K562 (cell line): Measurements from ENCODE around the gene SULT1C3. TPM values are rescaled to one million over a fixed set of nuclear protein-coding genes. Genes with fewer than 3 reads are reported as not detected.

Source experiments
- CTCF ChIP-seq, 3 experiments: IDR thresholded peaks in 2 of 3; conservative IDR thresholded peaks in 1 of 3; 2 replicates each; pipeline ENCODE4 v1.5.1; 2011 to 2012; ENCODE audit warnings: low read length in 3 of 3, mild to moderate bottlenecking in 3 of 3, control low read depth in 2 of 3, improper control_type of control experiment in 1 of 3, inconsistent platforms in 1 of 3, low read depth in 1 of 3, mixed read lengths in 1 of 3, moderate library complexity in 1 of 3; ENCODE audit not compliant: insufficient read depth in 2 of 3
- HMGN3 ChIP-seq: IDR thresholded peaks from 2 replicates; pipeline ENCODE4 v1.6.1; 2011; ENCODE audit warnings: borderline replicate concordance, low read depth, mild to moderate bottlenecking, mixed read lengths, low read length; ENCODE audit not compliant: insufficient read length; ENCODE audit errors: extremely low read depth
- ID3 ChIP-seq, 2 experiments: fragments of 250-450 bp in 1 of 2; fragments of 450-650 bp in 1 of 2; sonication (Bioruptor Pico) in 1 of 2; IDR thresholded peaks; 2 replicates each; pipeline versions ENCODE4 v1.6.1 to v1.8.0; 2016 to 2021; ENCODE audit warnings: mild to moderate bottlenecking in 2 of 2, moderate library complexity in 2 of 2, missing compliant biosample characterization in 1 of 2, missing genetic modification characterization in 1 of 2
- IRF2 ChIP-seq: sonication (generic); formaldehyde crosslinking; IDR thresholded peaks from 2 replicates; pipeline ENCODE4 v1.8.1; 2022; ENCODE audit warnings: mild to moderate bottlenecking, missing genetic modification reagents
- NR2C2 ChIP-seq, 2 experiments: fragments of 200-800 bp in 1 of 2; sonication (Bioruptor generic) in 1 of 2; sonication (generic) in 1 of 2; formaldehyde crosslinking in 1 of 2; IDR thresholded peaks; 2 replicates each; pipeline versions ENCODE4 v1.6.1 to v1.8.0; 2016 to 2022; ENCODE audit warnings: mild to moderate bottlenecking in 1 of 2, missing compliant biosample characterization in 1 of 2, missing genetic modification characterization in 1 of 2, missing genetic modification reagents in 1 of 2
- REST ChIP-seq, 2 experiments: fragments of 450-650 bp; formaldehyde crosslinking in 1 of 2; IDR thresholded peaks; 2 replicates each; pipeline versions ENCODE4 v1.4.0 to v1.6.1; 2014 to 2020; ENCODE audit warnings: mild to moderate bottlenecking in 2 of 2, borderline replicate concordance in 1 of 2, low read depth in 1 of 2
- RNF219 ChIP-seq: fragments of 250-450 bp; sonication (Bioruptor Pico); IDR thresholded peaks from 2 replicates; pipeline ENCODE4 v1.5.0; 2022; ENCODE audit warnings: mild to moderate bottlenecking
- SMAD4 ChIP-seq: fragments of 250-450 bp; sonication (Bioruptor Pico); conservative IDR thresholded peaks from 2 replicates; pipeline ENCODE4 v1.8.0; 2021; ENCODE audit warnings: inconsistent platforms, mild to moderate bottlenecking, moderate library complexity
- TAF1 ChIP-seq: IDR thresholded peaks from 2 replicates; pipeline ENCODE4 v1.6.1; 2011; ENCODE audit warnings: mild to moderate bottlenecking, low read length, moderate library complexity; ENCODE audit not compliant: insufficient read depth, control insufficient read depth, severe bottlenecking; ENCODE audit errors: extremely low read depth
- TRIM28 ChIP-seq: fragments of 450-650 bp; IDR thresholded peaks from 2 replicates; pipeline ENCODE4 v1.6.1; 2017
- ZNF699 ChIP-seq: fragments of 250-450 bp; sonication (Bioruptor Pico); IDR thresholded peaks from 2 replicates; pipeline ENCODE4 v1.8.0; 2021; ENCODE audit warnings: mild to moderate bottlenecking, moderate library complexity; ENCODE audit not compliant: insufficient replicate concordance
- ZNF766 ChIP-seq: fragments of 200-800 bp; sonication (Bioruptor generic); conservative IDR thresholded peaks from 2 replicates; pipeline ENCODE4 v1.6.1; 2016; ENCODE audit warnings: missing genetic modification characterization, missing compliant biosample characterization
- ZNF79 ChIP-seq: fragments of 250-450 bp; sonication (Bioruptor Pico); IDR thresholded peaks from 2 replicates; pipeline ENCODE4 v1.4.0; 2020; ENCODE audit warnings: low read depth, mild to moderate bottlenecking, moderate library complexity
- polyA plus RNA-seq, 8 experiments: library from polyadenylated mRNA; depleted of rRNA in 4 of 8; stranded (reverse) in 5 of 8; unstranded in 3 of 8; fragments of >200 nt; fragmentation: Nextera tagmentation in 2 of 8; fragmentation: Illumina TruSeq in 1 of 8; extraction: Ambion mirVana in 2 of 8; extraction: Trizol in 1 of 8; gene quantifications; 2 replicates each; pipeline versions ENCODE4 v1.2.1 to v1.2.3, GENCODE V29; 2011 to 2014; ENCODE audit warnings: inconsistent platforms in 1 of 8, missing spikeins in 1 of 8
- total RNA-seq, 7 experiments: library from RNA; depleted of rRNA in 6 of 7; stranded (reverse); fragments of >200 nt in 6 of 7; fragmentation: Illumina TruSeq in 2 of 7; extraction: Trizol in 2 of 7; gene quantifications; 2 replicates each; pipeline versions ENCODE4 v1.2.1 to v1.2.3, GENCODE V29; 2011 to 2021; ENCODE audit warnings: low replicate concordance in 1 of 7

Gene SULT1C3
- total and polyA plus RNA-seq, 9 of the 15 experiments (the other 6 are each of a cell fraction or from before 2014, with no cell fraction given), result not detected

DNA sequence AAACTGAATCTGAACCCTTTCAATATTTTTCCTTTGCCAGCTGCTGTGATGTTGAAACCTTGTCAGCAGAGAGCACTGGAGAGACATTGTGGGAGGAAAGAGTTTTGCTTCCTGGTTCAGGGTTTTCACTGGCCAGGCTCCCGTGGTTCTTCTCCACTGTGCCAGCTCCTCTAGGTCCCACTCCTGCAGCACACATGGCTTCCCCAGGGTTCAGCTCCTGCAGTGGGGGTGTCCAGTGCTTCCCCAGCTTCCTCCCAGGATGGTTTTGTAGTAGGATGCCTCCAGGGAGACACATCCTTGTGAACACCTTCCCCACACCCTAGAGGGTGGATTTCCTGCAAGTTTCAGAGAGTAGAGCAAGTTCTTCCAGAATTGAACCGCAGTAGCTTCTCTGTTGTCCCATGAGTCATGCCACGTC, 24.0 kb upstream of the SULT1C3 start (continued):
- TF ChIP-seq TAF1 (no peak), ZNF766 (CRISPR knock-in tag) (no peak), TRIM28 (no peak), IRF2 (CRISPR knock-in tag) (no peak), RNF219 (no peak), HMGN3 (no peak), SMAD4 (CRISPR knock-in tag) (no peak), CTCF (IDR thresholded peaks at IDR 0.05 in 2 of 3, conservative IDR thresholded peaks at IDR 0.05 in 1 of 3; ENCODE audit: insufficient read depth in 2 of 3, low read depth in 1 of 3, low read length in 3 of 3) (peak; percentile 36 to 54 (median 42); a peak in 4 of 6 replicates), ID3 (CRISPR knock-in tag; IDR thresholded peaks at IDR 0.05) (no peak), ID3 (tag; IDR thresholded peaks at IDR 0.05) (no peak), ZNF699 (CRISPR knock-in tag) (no peak), REST (IDR thresholded peaks at IDR 0.05; ENCODE audit: borderline replicate concordance) (peak; percentile 28; the same call in 1 of the 2 replicates), REST (CRISPR knock-in tag; IDR thresholded peaks at IDR 0.05; ENCODE audit: low read depth) (no peak), NR2C2 (CRISPR knock-in tag; IDR thresholded peaks at IDR 0.05) (no peak), NR2C2 (tag; IDR thresholded peaks at IDR 0.05) (peak; percentile 70), ZNF79 (CRISPR knock-in tag) (no peak)
